Measurements from ENCODE around the gene PLRG1. TPM values are rescaled to one million over a fixed set of nuclear protein-coding genes. Genes with fewer than 3 reads are reported as not detected.

Gene PLRG1
- total RNA-seq, 4 donors from 2014 or later = 47.1 to 60.5 (median 49.2) TPM

DNA sequence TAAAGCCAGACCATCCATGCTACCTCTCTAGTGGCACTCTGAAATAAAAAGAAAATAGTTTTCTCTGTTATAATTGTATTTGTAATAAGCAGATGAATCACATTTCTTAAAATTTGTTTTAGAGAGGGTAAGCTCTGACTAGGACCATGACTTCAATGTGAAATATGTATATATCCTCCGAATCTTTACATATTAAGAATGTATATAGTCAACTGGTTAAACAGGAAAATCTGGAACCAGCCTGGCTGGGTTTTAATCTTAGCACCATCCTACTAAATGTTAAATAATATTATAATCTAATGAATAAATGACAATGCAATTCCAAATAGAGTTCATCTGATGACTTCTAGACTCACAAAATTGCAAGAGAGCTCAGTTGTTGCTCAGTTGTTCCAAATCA, 14.1 kb upstream of the PLRG1 start:
- Histone ChIP-seq H3K4me3 (no peak overlapping the region), H3K27ac (no peak overlapping the region), H3K9me3 (no peaks in the 10 kb centered on the region), H3K27me3 (no peaks in the 10 kb centered on the region), H3K36me3 (no peaks in the 10 kb centered on the region), H3K4me1 (no peaks in the 10 kb centered on the region)
- TF ChIP-seq POLR2A (IDR thresholded peaks at IDR 0.05) = no peak
- TF ChIP-seq, protein P1, sequence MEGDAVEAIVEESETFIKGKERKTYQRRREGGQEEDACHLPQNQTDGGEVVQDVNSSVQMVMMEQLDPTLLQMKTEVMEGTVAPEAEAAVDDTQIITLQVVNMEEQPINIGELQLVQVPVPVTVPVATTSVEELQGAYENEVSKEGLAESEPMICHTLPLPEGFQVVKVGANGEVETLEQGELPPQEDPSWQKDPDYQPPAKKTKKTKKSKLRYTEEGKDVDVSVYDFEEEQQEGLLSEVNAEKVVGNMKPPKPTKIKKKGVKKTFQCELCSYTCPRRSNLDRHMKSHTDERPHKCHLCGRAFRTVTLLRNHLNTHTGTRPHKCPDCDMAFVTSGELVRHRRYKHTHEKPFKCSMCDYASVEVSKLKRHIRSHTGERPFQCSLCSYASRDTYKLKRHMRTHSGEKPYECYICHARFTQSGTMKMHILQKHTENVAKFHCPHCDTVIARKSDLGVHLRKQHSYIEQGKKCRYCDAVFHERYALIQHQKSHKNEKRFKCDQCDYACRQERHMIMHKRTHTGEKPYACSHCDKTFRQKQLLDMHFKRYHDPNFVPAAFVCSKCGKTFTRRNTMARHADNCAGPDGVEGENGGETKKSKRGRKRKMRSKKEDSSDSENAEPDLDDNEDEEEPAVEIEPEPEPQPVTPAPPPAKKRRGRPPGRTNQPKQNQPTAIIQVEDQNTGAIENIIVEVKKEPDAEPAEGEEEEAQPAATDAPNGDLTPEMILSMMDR (IDR thresholded peaks at IDR 0.05) = no peak
- DNase-seq = no peak
- 61 to 62% methylated on average over 1 of the region's 1 CpG for WGBS, 2 donors
- intact Hi-C loops (cut with DNase I) = no loop called here

DNA sequence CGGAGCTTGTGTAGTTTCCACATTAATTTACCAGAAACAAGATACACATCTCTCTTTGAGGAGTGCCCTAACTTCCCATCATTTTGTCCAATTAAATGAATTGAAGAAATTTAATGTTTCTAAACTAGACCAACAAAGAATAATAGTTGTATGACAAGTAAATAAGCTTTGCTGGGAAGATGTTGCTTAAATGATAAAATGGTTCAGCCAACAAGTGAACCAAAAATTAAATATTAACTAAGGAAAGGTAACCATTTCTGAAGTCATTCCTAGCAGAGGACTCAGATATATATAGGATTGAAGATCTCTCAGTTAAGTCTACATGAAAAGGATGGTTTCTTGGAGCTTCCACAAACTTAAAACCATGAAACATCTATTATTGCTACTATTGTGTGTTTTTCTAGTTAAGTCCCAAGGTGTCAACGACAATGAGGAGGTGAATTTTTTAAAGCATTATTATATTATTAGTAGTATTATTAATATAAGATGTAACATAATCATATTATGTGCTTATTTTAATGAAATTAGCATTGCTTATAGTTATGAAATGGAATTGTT, 12.6 kb upstream of the PLRG1 start, which contains the start of gene FGB:
FGB (plus strand) TSS at position 315 of the 558 bp plus-strand sequence; CDS start at position 323, 8 bp downstream.
- TF ChIP-seq, protein P1 (IDR thresholded peaks at IDR 0.05) = no peak
- TF ChIP-seq POLR2A (IDR thresholded peaks at IDR 0.05) = no peak
- H3K27me3 ChIP-seq = no peaks in the 10 kb centered on the region
- DNase-seq = no peak
- no peaks in the 10 kb centered on the region for H3K36me3 ChIP-seq
- intact Hi-C loops (cut with DNase I) = no loop called here
- H3K4me3 ChIP-seq = no peak within 1 kb of the TSS
- H3K4me1 ChIP-seq = no peaks in the 10 kb centered on the region
- H3K27ac ChIP-seq = no peak within 1 kb of the TSS
- WGBS, 2 donors = 62 to 68% methylated on average over 2 of the region's 2 CpGs
- no peaks in the 10 kb centered on the region for H3K9me3 ChIP-seq

DNA sequence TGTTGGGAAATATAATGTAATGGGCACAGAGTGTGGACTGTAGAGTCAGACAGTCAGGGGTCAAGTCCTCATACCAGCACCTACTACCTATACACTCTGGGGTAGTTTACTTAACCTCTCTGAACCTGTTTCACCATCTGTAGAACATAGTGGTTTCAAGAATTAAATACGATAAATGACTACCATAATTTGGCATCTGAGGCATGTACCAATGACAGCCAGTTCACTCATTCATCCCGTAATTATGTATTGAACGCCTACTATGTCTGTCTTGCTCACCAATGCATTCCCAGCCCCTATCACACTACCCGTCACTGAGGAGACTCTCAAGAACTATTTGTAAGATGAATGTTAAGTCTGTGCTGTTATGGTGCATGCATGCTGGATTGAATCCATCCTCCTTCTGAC, 10.6 kb upstream of the PLRG1 start:
- H3K9me3 ChIP-seq = no peaks in the 10 kb centered on the region
- H3K4me1 ChIP-seq = no peaks in the 10 kb centered on the region
- no peaks in the 10 kb centered on the region for H3K36me3 ChIP-seq
- no peak overlapping the region for H3K4me3 ChIP-seq
- no peaks in the 10 kb centered on the region for H3K27me3 ChIP-seq
- H3K27ac ChIP-seq = no peak overlapping the region
- TF ChIP-seq, protein P1 (IDR thresholded peaks at IDR 0.05) = no peak
- no peak for TF ChIP-seq POLR2A (IDR thresholded peaks at IDR 0.05)
- whole genome bisulfite sequencing, 2 donors = 75 to 78% methylated on average over 4 of the region's 4 CpGs
- intact Hi-C loops (cut with DNase I) = no loop called here
- DNase-seq = no peak

DNA sequence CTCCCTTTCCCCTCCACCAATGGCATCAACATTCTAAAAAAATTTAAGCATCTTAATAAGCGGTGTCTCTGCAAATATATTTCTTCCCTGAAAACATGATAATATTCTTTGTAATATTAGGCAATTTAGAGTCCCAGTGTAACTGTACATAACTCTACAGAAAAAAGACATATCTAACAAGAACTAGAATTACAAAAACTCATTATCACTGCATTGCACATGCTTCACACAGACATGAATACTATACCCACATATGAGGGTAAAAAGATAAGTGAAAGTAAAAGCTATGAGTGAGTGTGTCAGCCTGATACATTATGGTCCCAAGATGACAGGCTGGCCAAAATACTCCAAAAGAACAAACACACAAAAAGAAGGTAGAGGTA, 10.2 kb upstream of the PLRG1 start:
- no peak for TF ChIP-seq POLR2A (IDR thresholded peaks at IDR 0.05)
- TF ChIP-seq, protein P1 (IDR thresholded peaks at IDR 0.05) = no peak
- 93 to 95% methylated on average over 1 of the region's 1 CpG for WGBS, 2 donors
- no peaks in the 10 kb centered on the region for H3K36me3 ChIP-seq
- H3K4me3 ChIP-seq = no peak overlapping the region
- H3K27me3 ChIP-seq = no peaks in the 10 kb centered on the region
- H3K4me1 ChIP-seq = no peaks in the 10 kb centered on the region
- intact Hi-C loops (cut with DNase I) = no loop called here
- DNase-seq = no peak
- no peaks in the 10 kb centered on the region for H3K9me3 ChIP-seq
- no peak overlapping the region for H3K27ac ChIP-seq

DNA sequence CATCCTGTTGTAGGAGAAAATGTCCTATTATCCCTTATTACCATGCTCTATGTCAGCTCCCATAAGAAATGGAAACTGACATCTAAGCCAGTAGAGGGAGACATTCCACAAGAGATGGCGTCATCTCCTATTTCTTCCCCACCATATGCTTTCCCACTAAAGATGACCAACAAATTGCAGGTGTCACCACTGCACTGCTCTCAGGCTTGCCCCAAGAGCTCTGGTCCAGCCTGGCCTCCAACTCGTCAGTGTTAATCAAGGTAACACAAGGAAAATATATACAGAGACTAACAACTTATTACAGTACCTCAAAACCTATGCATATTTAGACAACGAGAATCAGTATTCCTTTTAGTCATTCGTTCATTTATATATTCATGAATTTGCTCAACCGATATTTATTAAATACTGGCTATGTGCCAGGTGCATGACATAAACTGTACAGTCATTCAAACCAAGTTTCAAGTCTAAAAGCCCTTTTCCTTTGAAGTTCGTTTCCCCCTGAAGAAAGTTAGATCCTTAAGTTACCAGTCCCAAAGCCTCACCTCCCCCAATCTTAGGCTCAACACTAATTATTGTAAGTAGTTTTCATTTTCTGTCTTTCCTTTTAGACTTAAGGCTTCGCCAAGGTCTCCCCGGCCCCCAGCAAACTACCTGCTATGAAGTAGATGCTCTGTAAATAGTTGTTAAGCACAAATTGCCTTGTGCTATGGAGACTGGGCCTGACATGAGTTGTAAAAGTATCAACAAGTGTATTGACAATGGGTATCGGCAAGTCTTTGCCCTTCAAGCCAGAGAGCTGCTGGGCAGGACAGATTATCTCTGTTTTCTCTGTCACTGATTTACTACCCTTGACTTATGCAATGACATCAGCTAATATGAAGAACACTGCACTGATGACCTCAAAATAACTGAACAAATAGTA, 9.6 kb upstream of the PLRG1 start:
- intact Hi-C loops (cut with DNase I) = loop anchor here (5.0 kb wide), 1 partner anchor 63 kb away; no protein-coding TSS in a partner anchor
- no peaks in the 10 kb centered on the region for H3K36me3 ChIP-seq
- 58 to 59% methylated on average over 9 of the region's 9 CpGs for WGBS, 2 donors

More for the DNA sequence above, 9.6 kb upstream of the PLRG1 start:
- TF ChIP-seq, protein P1 (IDR thresholded peaks at IDR 0.05) = peak in 5 of 6 experiments; percentile 26 to 59 (median 47)
- no peak for TF ChIP-seq POLR2A (IDR thresholded peaks at IDR 0.05)
- H3K4me1 ChIP-seq = no peaks in the 10 kb centered on the region
- H3K27ac ChIP-seq = no peak overlapping the region
- H3K27me3 ChIP-seq = no peaks in the 10 kb centered on the region
- DNase-seq = no peak
- H3K4me3 ChIP-seq = no peak overlapping the region
- no peaks in the 10 kb centered on the region for H3K9me3 ChIP-seq

Data from esophagus squamous epithelium (tissue), 5 donors.